Brain microvascular endothelial cell (primary cell): ENCODE results near the gene RUNX1.

Experiments
- DNase-seq: peaks from one replicate; pipeline ENCODE4 v3.0.0-alpha.2; 2020
- H3K27ac ChIP-seq: fragments of 250-450 bp; sonication (Bioruptor Pico); 2 replicates; pipeline ENCODE4 v1.5.1; 2020; ENCODE audit warnings: mild to moderate bottlenecking, moderate library complexity
- H3K27me3 ChIP-seq: fragments of 250-450 bp; sonication (Bioruptor Pico); replicated peaks from 2 replicates; pipeline ENCODE4 v1.5.1; 2020; ENCODE audit warnings: mild to moderate bottlenecking
- H3K36me3 ChIP-seq: fragments of 250-450 bp; sonication (Bioruptor Pico); replicated peaks from 2 replicates; pipeline ENCODE4 v1.5.1; 2020; ENCODE audit warnings: mild to moderate bottlenecking
- H3K4me3 ChIP-seq: 2 replicates; pipeline ENCODE4 v1.5.1; 2011; ENCODE audit warnings: low read depth, mild to moderate bottlenecking, control low read depth, low read length, moderate library complexity
- CTCF ChIP-seq: IDR thresholded peaks from 2 replicates; pipeline ENCODE4 v1.5.1; 2011; ENCODE audit warnings: low read depth, mild to moderate bottlenecking, moderate library complexity, low read length, control low read depth, inconsistent platforms; ENCODE audit errors: missing control alignments
- in situ Hi-C: cut with HindIII; loops from 2 replicates; pipeline ENCODE4 v1.10.0; 2017; ENCODE audit warnings: low sequenced_read_pairs, low pct_ligation_motif_present

The RUNX1 gene

GRCh38 chr21:34744801-34745200, 304.3 kb downstream of the RUNX1 start:
- in situ Hi-C loops = no loop called here
- DNase-seq = no peak
- Histone ChIP-seq H3K36me3 (no peaks in the 10 kb centered on the region), H3K4me3 (no peak overlapping the region), H3K27ac (no peak overlapping the region), H3K27me3 (no peaks in the 10 kb centered on the region)
- TF ChIP-seq CTCF = no peak

- in situ Hi-C loops = no loop called here
- peak; percentile 18 for DNase-seq
- H3K36me3 ChIP-seq = no peaks in the 10 kb centered on the region
- H3K4me3 ChIP-seq = no peak overlapping the region
- no peaks in the 10 kb centered on the region for H3K27me3 ChIP-seq
- TF ChIP-seq CTCF = no peak
- H3K27ac ChIP-seq = no peak overlapping the region
Observed at GRCh38 chr21:34743831-34744230, 305.3 kb downstream of the RUNX1 start.

GRCh38 chr21:34743285-34743684, 305.8 kb downstream of the RUNX1 start:
- no peak overlapping the region for H3K27ac ChIP-seq
- TF ChIP-seq CTCF = no peak
- DNase-seq = no peak
- no peaks in the 10 kb centered on the region for H3K36me3 ChIP-seq
- in situ Hi-C loops = no loop called here
- no peak overlapping the region for H3K4me3 ChIP-seq
- no peaks in the 10 kb centered on the region for H3K27me3 ChIP-seq

- DNase-seq = no peak
- in situ Hi-C loops = no loop called here
- H3K4me3 ChIP-seq = no peak overlapping the region
- H3K27me3 ChIP-seq = no peaks in the 10 kb centered on the region
- TF ChIP-seq CTCF = no peak
- no peaks in the 10 kb centered on the region for H3K36me3 ChIP-seq
- no peak overlapping the region for H3K27ac ChIP-seq
Observed at GRCh38 chr21:34740198-34740597, 308.9 kb downstream of the RUNX1 start.
